GM21529 (cell line): ENCODE results near the gene SPATA9.

ENCODE experiments used
- ATAC-seq: cut with Tn5 transposase; IDR thresholded peaks from one replicate; pipeline ENCODE4 v1.9.1; 2021; ENCODE audit not compliant: unreplicated experiment

Gene SPATA9

GRCh38 chr5:95689680-95690079, 6.9 kb upstream of the SPATA9 start:
- ATAC-seq: no peak

- ATAC-seq: no peak
Observed at GRCh38 chr5:95686651-95687050, 3.9 kb upstream of the SPATA9 start.

- no peak for ATAC-seq
Observed at GRCh38 chr5:95684361-95684760, 1.6 kb upstream of the SPATA9 start.

GRCh38 chr5:95673081-95673480, 9.7 kb downstream of the SPATA9 start:
- ATAC-seq: no peak

GRCh38 chr5:95672641-95673040, 10.2 kb downstream of the SPATA9 start:
- ATAC-seq: no peak

GRCh38 chr5:95671826-95672225, 11.0 kb downstream of the SPATA9 start:
- ATAC-seq: no peak

- no peak for ATAC-seq
Observed at GRCh38 chr5:95670568-95670967, 12.2 kb downstream of the SPATA9 start.

- ATAC-seq: no peak
Observed at GRCh38 chr5:95669985-95670384, 12.8 kb downstream of the SPATA9 start.

GRCh38 chr5:95669540-95669939, 13.3 kb downstream of the SPATA9 start:
- no peak for ATAC-seq

GRCh38 chr5:95668728-95669127, 14.1 kb downstream of the SPATA9 start:
- ATAC-seq: no peak

GRCh38 chr5:95668216-95668615, 14.6 kb downstream of the SPATA9 start:
- no peak for ATAC-seq

- ATAC-seq: no peak
Observed at GRCh38 chr5:95667678-95668077, 15.1 kb downstream of the SPATA9 start.

- ATAC-seq: no peak
Observed at GRCh38 chr5:95667061-95667618, 15.7 kb downstream of the SPATA9 start.

GRCh38 chr5:95664204-95664786, 18.5 kb downstream of the SPATA9 start:
- no peak for ATAC-seq

- no peak for ATAC-seq
Observed at GRCh38 chr5:95662946-95663345, 19.8 kb downstream of the SPATA9 start.

- no peak for ATAC-seq
Observed at GRCh38 chr5:95660060-95660459, 22.7 kb downstream of the SPATA9 start.

GRCh38 chr5:95655575-95655974, 27.2 kb downstream of the SPATA9 start:
- ATAC-seq: no peak

GRCh38 chr5:95654196-95654595, 28.6 kb downstream of the SPATA9 start:
- no peak for ATAC-seq

GRCh38 chr5:95652849-95653248, 29.9 kb downstream of the SPATA9 start:
- no peak for ATAC-seq

GRCh38 chr5:95649842-95650620, 32.8 kb downstream of the SPATA9 start:
- ATAC-seq: no peak

GRCh38 chr5:95649274-95649673, 33.5 kb downstream of the SPATA9 start:
- no peak for ATAC-seq
